Loucy (cell line): ENCODE data around the gene TMEM54.

Experiments used
- EZH2phosphoT487 ChIP-seq: fragments of 200-600 bp; IDR thresholded peaks from 2 replicates; pipeline ENCODE4 v1.6.1; 2018; ENCODE audit warnings: antibody characterized with exemption, mild to moderate bottlenecking, moderate library complexity, borderline replicate concordance
- TF ChIP-seq, protein P1 (sequence below): fragments of 200-600 bp; sonication (generic); conservative IDR thresholded peaks from 2 replicates; pipeline ENCODE4 v1.5.1; 2014; ENCODE audit warnings: mild to moderate bottlenecking, antibody characterized with exemption, low read length

GRCh38 chr1:32926562-32926961 lies 25.4 kb upstream of the TMEM54 start:
- TF ChIP-seq, protein P1, sequence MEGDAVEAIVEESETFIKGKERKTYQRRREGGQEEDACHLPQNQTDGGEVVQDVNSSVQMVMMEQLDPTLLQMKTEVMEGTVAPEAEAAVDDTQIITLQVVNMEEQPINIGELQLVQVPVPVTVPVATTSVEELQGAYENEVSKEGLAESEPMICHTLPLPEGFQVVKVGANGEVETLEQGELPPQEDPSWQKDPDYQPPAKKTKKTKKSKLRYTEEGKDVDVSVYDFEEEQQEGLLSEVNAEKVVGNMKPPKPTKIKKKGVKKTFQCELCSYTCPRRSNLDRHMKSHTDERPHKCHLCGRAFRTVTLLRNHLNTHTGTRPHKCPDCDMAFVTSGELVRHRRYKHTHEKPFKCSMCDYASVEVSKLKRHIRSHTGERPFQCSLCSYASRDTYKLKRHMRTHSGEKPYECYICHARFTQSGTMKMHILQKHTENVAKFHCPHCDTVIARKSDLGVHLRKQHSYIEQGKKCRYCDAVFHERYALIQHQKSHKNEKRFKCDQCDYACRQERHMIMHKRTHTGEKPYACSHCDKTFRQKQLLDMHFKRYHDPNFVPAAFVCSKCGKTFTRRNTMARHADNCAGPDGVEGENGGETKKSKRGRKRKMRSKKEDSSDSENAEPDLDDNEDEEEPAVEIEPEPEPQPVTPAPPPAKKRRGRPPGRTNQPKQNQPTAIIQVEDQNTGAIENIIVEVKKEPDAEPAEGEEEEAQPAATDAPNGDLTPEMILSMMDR: no peak
- no peak for TF ChIP-seq EZH2phosphoT487
